ENCODE measurements around the gene CD209.

The CD209 gene

GRCh38 chr19:7736148-7736547 lies 11.2 kb downstream of the CD209 start:
- DNase-seq, result no peak

- DNase-seq, result no peak
Observed at GRCh38 chr19:7734220-7735203, 12.8 kb downstream of the CD209 start.

GRCh38 chr19:7733376-7733775 lies 14.0 kb downstream of the CD209 start:
- DNase-seq, result no peak

GRCh38 chr19:7732045-7732444 lies 15.3 kb downstream of the CD209 start, which contains the start of gene CLEC4G:
Gene CLEC4G, minus strand, starts transcription at chr19:7732110. Its CDS starts 8 bp downstream, at chr19:7732102.
- DNase-seq, result no peak

- no peak for DNase-seq
Observed at GRCh38 chr19:7731615-7732014, 15.7 kb downstream of the CD209 start.

- DNase-seq, result no peak
Observed at GRCh38 chr19:7731218-7731595, 16.1 kb downstream of the CD209 start.

- no peak for DNase-seq
Observed at GRCh38 chr19:7730286-7731217, 16.8 kb downstream of the CD209 start.

- DNase-seq, result peak; percentile 33
Observed at GRCh38 chr19:7729831-7730285, 17.5 kb downstream of the CD209 start.

- peak; percentile 29 for DNase-seq
Observed at GRCh38 chr19:7729211-7729610, 18.1 kb downstream of the CD209 start.

GRCh38 chr19:7725791-7726190 lies 21.5 kb downstream of the CD209 start:
- DNase-seq, result no peak

- no peak for DNase-seq
Observed at GRCh38 chr19:7722231-7722651, 25.1 kb downstream of the CD209 start.

- DNase-seq, result no peak
Observed at GRCh38 chr19:7720351-7720750, 27.0 kb downstream of the CD209 start.

- peak; percentile 40 for DNase-seq
Observed at GRCh38 chr19:7718668-7719067, 28.7 kb downstream of the CD209 start.

- no peak for DNase-seq
Observed at GRCh38 chr19:7716762-7717161, 30.6 kb downstream of the CD209 start.

- no peak for DNase-seq
Observed at GRCh38 chr19:7715671-7716070, 31.7 kb downstream of the CD209 start.

GRCh38 chr19:7710616-7711015 lies 36.7 kb downstream of the CD209 start:
- DNase-seq, result no peak

- DNase-seq, result no peak
Observed at GRCh38 chr19:7709932-7710460, 37.3 kb downstream of the CD209 start.

GRCh38 chr19:7706955-7707456 lies 40.3 kb downstream of the CD209 start:
- no peak for DNase-seq

- DNase-seq, result no peak
Observed at GRCh38 chr19:7706188-7706954, 41.0 kb downstream of the CD209 start.

GRCh38 chr19:7705387-7706187 lies 41.7 kb downstream of the CD209 start:
- DNase-seq, result peak; percentile 82
